GM06990 (cell line): Measurements from ENCODE around the gene HCN2.

ENCODE experiments used
- DNase-seq: peaks from one replicate; pipeline ENCODE4 v3.0.0-alpha.2; 2011; ENCODE audit not compliant: insufficient read length; ENCODE audit errors: extremely low read depth
- H3K27me3 ChIP-seq: replicated peaks from 2 replicates; pipeline ENCODE4 v1.6.0; 2011; ENCODE audit warnings: low read length; ENCODE audit not compliant: control insufficient read depth, insufficient read depth
- H3K36me3 ChIP-seq: 2 replicates; pipeline ENCODE4 v1.5.1; 2011; ENCODE audit warnings: low read length; ENCODE audit not compliant: control insufficient read depth, insufficient read depth
- H3K4me3 ChIP-seq: replicated peaks from 2 replicates; pipeline ENCODE4 v1.5.1; 2011; ENCODE audit warnings: low read depth, mild to moderate bottlenecking, control low read depth, low read length
- CTCF ChIP-seq: IDR thresholded peaks from 2 replicates; pipeline ENCODE4 v1.5.1; 2011; ENCODE audit warnings: low read length, control low read depth, mild to moderate bottlenecking, inconsistent platforms; ENCODE audit not compliant: insufficient read depth, poor library complexity, severe bottlenecking

The HCN2 gene

GRCh38 chr19:653425-653824 lies 63.7 kb downstream of the HCN2 start:
- DNase-seq: no peak
- Histone ChIP-seq H3K4me3 (no peak overlapping the region), H3K36me3 (peaks cover 32% of the 10 kb centered on the region), H3K27me3 (no peaks in the 10 kb centered on the region)
- TF ChIP-seq CTCF: no peak

DNA sequence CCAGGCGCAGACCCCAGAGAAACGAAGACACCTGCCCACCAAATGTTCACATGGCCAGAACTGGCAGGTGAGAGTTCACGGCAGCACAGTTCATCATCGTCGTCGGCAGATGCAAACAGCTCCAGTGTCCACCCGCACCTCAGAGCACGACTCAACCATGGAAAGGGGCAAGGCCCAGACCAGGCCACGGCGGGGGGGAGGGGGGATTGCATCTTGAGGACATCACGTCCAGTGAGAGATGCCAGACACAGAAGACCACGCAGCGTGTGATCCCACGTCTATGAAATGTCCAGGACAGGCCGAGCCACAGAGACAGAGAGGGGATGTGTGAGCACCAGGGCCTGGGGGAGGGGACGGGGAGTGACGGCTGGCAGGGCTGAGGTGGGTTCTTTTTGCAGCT lies 66.0 kb downstream of the HCN2 start:
- no peak for TF ChIP-seq CTCF
- no peak for DNase-seq
- Histone ChIP-seq H3K27me3 (no peaks in the 10 kb centered on the region), H3K36me3 (peaks cover 33% of the 10 kb centered on the region), H3K4me3 (no peak overlapping the region)

DNA sequence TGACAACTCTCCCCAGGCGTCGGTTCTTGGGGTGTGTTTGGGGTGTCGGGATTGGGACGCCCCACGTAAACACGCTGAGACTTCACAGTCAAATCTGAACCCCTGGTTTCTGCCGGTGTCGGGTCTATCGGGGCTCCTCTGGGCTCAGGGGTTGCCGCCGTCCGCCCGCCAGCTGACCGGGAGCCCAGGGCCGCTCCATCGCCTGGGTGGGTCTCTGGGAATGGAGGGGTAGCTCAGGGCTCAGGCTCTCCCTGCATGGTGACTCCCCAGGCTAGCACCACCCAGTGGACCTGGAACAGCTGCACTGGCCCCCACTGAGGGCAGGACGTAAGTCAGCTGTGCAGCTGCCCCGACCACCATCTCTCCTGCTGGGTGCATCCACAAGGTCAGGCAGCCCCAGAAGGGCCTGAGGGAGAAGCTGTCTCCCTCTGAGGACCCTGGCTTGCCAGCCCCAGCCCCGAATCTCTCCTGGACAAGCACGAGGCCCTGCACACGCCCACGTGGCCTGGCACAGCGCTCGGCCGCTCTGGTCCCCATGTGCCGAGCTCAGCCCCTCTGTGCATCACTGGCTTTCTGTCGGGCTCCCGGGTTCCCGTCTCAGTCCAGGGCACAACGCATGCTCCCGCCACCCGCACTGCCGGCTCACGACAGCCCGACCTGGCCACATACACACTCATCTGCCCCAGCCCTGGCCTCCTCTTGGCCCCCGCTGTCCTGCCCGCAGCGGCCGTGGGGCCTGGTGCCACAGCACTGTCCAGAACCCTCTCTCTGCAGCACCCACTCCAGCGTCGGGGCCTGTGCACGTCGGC lies 67.3 kb downstream of the HCN2 start:
- Histone ChIP-seq H3K27me3 (no peaks in the 10 kb centered on the region), H3K36me3 (peaks cover 31% of the 10 kb centered on the region), H3K4me3 (no peak overlapping the region)
- no peak for DNase-seq
- TF ChIP-seq CTCF: no peak

DNA sequence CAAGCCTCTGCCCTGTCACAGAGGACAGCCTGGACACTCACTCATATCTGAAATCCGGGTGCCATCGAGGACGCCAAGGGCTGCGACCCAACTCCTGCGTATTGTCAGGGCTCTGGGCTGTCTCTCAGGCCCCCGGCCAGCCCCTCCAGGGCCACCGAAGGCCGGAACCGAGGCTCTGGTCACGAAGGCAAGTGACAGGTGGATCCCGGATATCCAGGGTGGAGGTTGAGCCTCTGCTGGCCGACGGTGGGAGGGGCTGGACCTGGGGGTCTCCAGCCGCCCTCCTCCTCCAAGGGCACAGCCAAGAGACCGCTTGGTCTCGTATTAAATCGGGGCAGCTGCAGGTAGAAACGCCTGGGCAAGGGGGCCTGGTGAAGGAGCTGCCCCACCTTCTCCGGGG lies 67.9 kb downstream of the HCN2 start:
- DNase-seq: no peak
- TF ChIP-seq CTCF: no peak
- Histone ChIP-seq H3K4me3 (no peak overlapping the region), H3K27me3 (no peaks in the 10 kb centered on the region), H3K36me3 (peaks cover 27% of the 10 kb centered on the region)

GRCh38 chr19:658059-658839 lies 68.6 kb downstream of the HCN2 start:
- H3K36me3 ChIP-seq: peaks cover 25% of the 10 kb centered on the region
- no peak for TF ChIP-seq CTCF
- no peak overlapping the region for H3K4me3 ChIP-seq
- H3K27me3 ChIP-seq: no peaks in the 10 kb centered on the region
- DNase-seq: no peak
